Activated B cell treated with CpG ODN at 0.5 μM for 24 hours (primary cell): Measurements from ENCODE around the gene RPS19. TPM values are rescaled to one million over a fixed set of nuclear protein-coding genes. Genes with fewer than 3 reads are reported as not detected.
"Not testable (repeated sequence)": the region's sequence is repeated elsewhere in the genome, so short reads cannot be mapped to it uniquely, and the experiment has no call there.

Experiments used
- ATAC-seq: fragments of 200-7000 bp; cut with Tn5 transposase; one replicate; pipeline ENCODE4 v1.10.0; 2021; ENCODE audit warnings: low read depth, mild to moderate bottlenecking, moderate library complexity
- CTCF ChIA-PET: fragments of 350-600 bp; sonication (Branson Sonifier 250); formaldehyde crosslinking; loops from one replicate; lab custom pipeline; 2021; ENCODE audit warnings: antibody characterized with exemption; lab: Charles Lee
- POLR2A ChIA-PET: fragments of 350-600 bp; sonication (Branson Sonifier 250); formaldehyde crosslinking; loops from one replicate; lab custom pipeline; 2021; ENCODE audit warnings: antibody characterized with exemption; lab: Charles Lee
- DNase-seq: peaks from one replicate; pipeline ENCODE4 v3.0.0; 2022
- H3K27ac Mint-ChIP-seq: one replicate; pipeline ENCODE4 v1.8.0; 2020; ENCODE audit warnings: mixed read lengths
- H3K27me3 Mint-ChIP-seq: one replicate; pipeline ENCODE4 v1.8.0; 2021; ENCODE audit warnings: mixed read lengths
- H3K36me3 Mint-ChIP-seq: one replicate; pipeline ENCODE4 v1.8.0; 2021; ENCODE audit warnings: low read depth, mixed read lengths
- H3K4me1 Mint-ChIP-seq: one replicate; pipeline ENCODE4 v1.8.0; 2021; ENCODE audit warnings: mixed read lengths
- H3K4me3 Mint-ChIP-seq: one replicate; pipeline ENCODE4 v1.8.0; 2020; ENCODE audit warnings: mild to moderate bottlenecking, mixed read lengths
- H3K9me3 Mint-ChIP-seq: one replicate; pipeline ENCODE4 v1.8.0; 2020; ENCODE audit warnings: mixed read lengths
- CTCF ChIP-seq: fragments of 200-600 bp; IDR thresholded peaks from one replicate; pipeline ENCODE4 v1.8.0; 2022; ENCODE audit warnings: antibody characterized with exemption, mild to moderate bottlenecking
- intact Hi-C: fragments of 100-400 bp; cut with micrococcal nuclease; formaldehyde crosslinking; loops from one replicate; pipeline ENCODE4 v1.15.1; 2024
- total RNA-seq: library from RNA; stranded (reverse); gene quantifications from 2 replicates; pipeline ENCODE4 v1.2.3, GENCODE V29; 2022

Gene RPS19
- total RNA-seq, 1 donor from 2014 or later, result 4,196 TPM

GRCh38 chr19:41872775-41873647 lies 13.0 kb downstream of the RPS19 start:
- H3K27me3 Mint-ChIP-seq, result no peaks in the 10 kb centered on the region
- peak; percentile 63 for DNase-seq
- peak overlapping the region; percentile 47 for H3K4me3 Mint-ChIP-seq
- ChIA-PET POLR2A (interaction anchor here (0.6 to 11.4 kb wide), 16 partner anchors 9 to 92 kb away, joined by 3 to 279 read pairs (median 6); partner anchors contain the start of genes ARHGEF1, ERFL, RABAC1 and RPS19), CTCF (interaction anchor here (0.9 to 5.9 kb wide), 19 partner anchors 10 to 85 kb away, joined by 3 to 66 read pairs (median 8); partner anchors contain the start of genes ARHGEF1, RABAC1 and RPS19)
- ATAC-seq, result no peak
- peak overlapping the region; percentile 98 for H3K27ac Mint-ChIP-seq
- peaks cover 51% of the 10 kb centered on the region for H3K36me3 Mint-ChIP-seq
- intact Hi-C loops, result loop anchor here (1.0 kb wide), 3 partner anchors 62 to 161 kb away; no protein-coding TSS in a partner anchor
- peaks cover 88% of the 10 kb centered on the region for H3K4me1 Mint-ChIP-seq
- H3K9me3 Mint-ChIP-seq, result no peaks in the 10 kb centered on the region
- TF ChIP-seq CTCF, result peak; percentile 22

- POLR2A ChIA-PET, result interaction anchor here (0.6 to 11.4 kb wide), 17 partner anchors 9 to 489 kb away, joined by 3 to 279 read pairs (median 9); partner anchors contain the start of genes ARHGEF1, ERFL, RABAC1 and RPS19
- peak overlapping the region; percentile 98 for H3K27ac Mint-ChIP-seq
- H3K9me3 Mint-ChIP-seq, result not testable (repeated sequence)
Measured at GRCh38 chr19:41875973-41876372, 15.9 kb downstream of the RPS19 start.

GRCh38 chr19:41876847-41877832 lies 17.1 kb downstream of the RPS19 start, which contains the start of gene CD79A:
CD79A (plus strand) TSS chr19:41877279; CDS start chr19:41877305, 26 bp downstream.
- Mint-ChIP-seq H3K9me3 (no peaks in the 10 kb centered on the region), H3K27ac (peak within 1 kb of the TSS; percentile 98), H3K4me1 (peaks cover 89% of the 10 kb centered on the region), H3K4me3 (peak within 1 kb of the TSS; percentile 98), H3K36me3 (peaks cover 47% of the 10 kb centered on the region), H3K27me3 (no peaks in the 10 kb centered on the region)
- ATAC-seq, result peak; percentile 72
- TF ChIP-seq CTCF, result no peak
- intact Hi-C loops, result loop anchor here (1.0 to 5.0 kb wide), 5 partner anchors 17 to 1265 kb away; partner anchors contain the start of genes RABAC1, RPS19 and ZNF574
- peak; percentile 86 for DNase-seq
- ChIA-PET POLR2A (interaction anchor here (0.5 to 11.4 kb wide), 15 partner anchors 8 to 252 kb away, joined by 3 to 279 read pairs (median 9); partner anchors contain the start of genes ARHGEF1, ERFL, RABAC1 and RPS19), CTCF (interaction anchor here (1.0 to 5.9 kb wide), 5 partner anchors 8 to 74 kb away, joined by 3 to 55 read pairs (median 3); partner anchors contain the start of gene RPS19)

More at GRCh38 chr19:41875973-41876372, 15.9 kb downstream of the RPS19 start:
- peak overlapping the region; percentile 98 for H3K4me3 Mint-ChIP-seq
- not testable (repeated sequence) for ATAC-seq, H3K27me3 Mint-ChIP-seq, DNase-seq
- CTCF ChIA-PET, result interaction anchor here (4.7 to 5.9 kb wide), 2 partner anchors 10 to 71 kb away, joined by 41 to 55 read pairs; no protein-coding TSS in a partner anchor
- peaks cover 51% of the 10 kb centered on the region for H3K36me3 Mint-ChIP-seq
- H3K4me1 Mint-ChIP-seq, result peaks cover 93% of the 10 kb centered on the region
- intact Hi-C loops, result loop anchor here (1.0 to 5.0 kb wide), 4 partner anchors 8 to 1264 kb away; partner anchors contain the start of genes RABAC1 and ZNF574

- no peaks in the 10 kb centered on the region for H3K9me3 Mint-ChIP-seq
- H3K27me3 Mint-ChIP-seq, result no peaks in the 10 kb centered on the region
- peak; percentile 4 for ATAC-seq
- intact Hi-C loops, result loop anchor here (1.0 to 5.0 kb wide), 5 partner anchors 18 to 1266 kb away; partner anchors contain the start of genes RABAC1, RPS19 and ZNF574
- peak overlapping the region; percentile 98 for H3K4me3 Mint-ChIP-seq
- CTCF ChIA-PET, result interaction anchor here (1.0 to 1.6 kb wide), 3 partner anchors 7 to 73 kb away, joined by 3 to 8 read pairs (median 3); partner anchors contain the start of gene RPS19
- peak overlapping the region; percentile 98 for H3K27ac Mint-ChIP-seq
- H3K36me3 Mint-ChIP-seq, result peaks cover 51% of the 10 kb centered on the region
- peaks cover 84% of the 10 kb centered on the region for H3K4me1 Mint-ChIP-seq
- POLR2A ChIA-PET, result interaction anchor here (0.8 to 11.4 kb wide), 14 partner anchors 7 to 251 kb away, joined by 3 to 279 read pairs (median 8); partner anchors contain the start of genes ARHGEF1, ERFL, RABAC1 and RPS19
- no peak for TF ChIP-seq CTCF
- no peak for DNase-seq
Measured at GRCh38 chr19:41877916-41878905, 18.2 kb downstream of the RPS19 start.
